ENCODE measurements around the gene ICAM4.

The ICAM4 gene

DNA sequence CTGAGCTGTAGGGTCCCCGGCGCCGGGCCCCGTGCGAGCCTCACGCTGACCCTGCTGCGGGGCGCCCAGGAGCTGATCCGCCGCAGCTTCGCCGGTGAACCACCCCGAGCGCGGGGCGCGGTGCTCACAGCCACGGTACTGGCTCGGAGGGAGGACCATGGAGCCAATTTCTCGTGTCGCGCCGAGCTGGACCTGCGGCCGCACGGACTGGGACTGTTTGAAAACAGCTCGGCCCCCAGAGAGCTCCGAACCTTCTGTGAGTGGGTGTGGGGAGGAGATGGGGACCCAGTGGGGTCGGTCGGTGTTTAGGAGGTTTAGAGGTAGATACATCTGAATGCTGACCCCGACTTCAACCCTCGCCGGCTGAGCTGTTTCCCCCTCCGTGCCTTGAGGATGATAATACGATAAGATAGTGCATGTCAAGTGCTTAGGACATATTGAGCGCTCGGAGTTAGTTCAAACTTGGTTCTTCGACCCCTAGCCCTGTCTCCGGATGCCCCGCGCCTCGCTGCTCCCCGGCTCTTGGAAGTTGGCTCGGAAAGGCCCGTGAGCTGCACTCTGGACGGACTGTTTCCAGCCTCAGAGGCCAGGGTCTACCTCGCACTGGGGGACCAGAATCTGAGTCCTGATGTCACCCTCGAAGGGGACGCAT is 4.9 kb downstream of the ICAM4 start:
- DNase-seq = no peak

DNA sequence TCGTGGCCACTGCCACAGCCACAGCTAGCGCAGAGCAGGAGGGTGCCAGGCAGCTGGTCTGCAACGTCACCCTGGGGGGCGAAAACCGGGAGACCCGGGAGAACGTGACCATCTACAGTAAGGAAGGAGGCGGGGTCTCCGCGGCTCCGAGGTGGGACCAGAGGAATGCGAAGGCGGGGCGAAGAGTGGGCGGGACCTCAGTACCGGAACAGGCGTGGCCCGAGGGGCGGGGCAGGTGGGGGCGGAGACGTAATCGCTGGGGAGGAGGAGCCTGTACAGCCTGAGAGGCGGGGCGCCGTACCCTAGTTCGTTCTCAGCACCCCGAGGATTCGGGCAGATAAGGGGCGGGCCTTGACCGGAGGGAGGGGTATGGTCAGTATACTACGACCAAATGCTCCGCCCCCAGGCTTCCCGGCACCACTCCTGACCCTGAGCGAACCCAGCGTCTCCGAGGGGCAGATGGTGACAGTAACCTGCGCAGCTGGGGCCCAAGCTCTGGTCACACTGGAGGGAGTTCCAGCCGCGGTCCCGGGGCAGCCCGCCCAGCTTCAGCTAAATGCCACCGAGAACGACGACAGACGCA is 5.5 kb downstream of the ICAM4 start:
- DNase-seq = peak; percentile 93 to 98 (median 97)

DNA sequence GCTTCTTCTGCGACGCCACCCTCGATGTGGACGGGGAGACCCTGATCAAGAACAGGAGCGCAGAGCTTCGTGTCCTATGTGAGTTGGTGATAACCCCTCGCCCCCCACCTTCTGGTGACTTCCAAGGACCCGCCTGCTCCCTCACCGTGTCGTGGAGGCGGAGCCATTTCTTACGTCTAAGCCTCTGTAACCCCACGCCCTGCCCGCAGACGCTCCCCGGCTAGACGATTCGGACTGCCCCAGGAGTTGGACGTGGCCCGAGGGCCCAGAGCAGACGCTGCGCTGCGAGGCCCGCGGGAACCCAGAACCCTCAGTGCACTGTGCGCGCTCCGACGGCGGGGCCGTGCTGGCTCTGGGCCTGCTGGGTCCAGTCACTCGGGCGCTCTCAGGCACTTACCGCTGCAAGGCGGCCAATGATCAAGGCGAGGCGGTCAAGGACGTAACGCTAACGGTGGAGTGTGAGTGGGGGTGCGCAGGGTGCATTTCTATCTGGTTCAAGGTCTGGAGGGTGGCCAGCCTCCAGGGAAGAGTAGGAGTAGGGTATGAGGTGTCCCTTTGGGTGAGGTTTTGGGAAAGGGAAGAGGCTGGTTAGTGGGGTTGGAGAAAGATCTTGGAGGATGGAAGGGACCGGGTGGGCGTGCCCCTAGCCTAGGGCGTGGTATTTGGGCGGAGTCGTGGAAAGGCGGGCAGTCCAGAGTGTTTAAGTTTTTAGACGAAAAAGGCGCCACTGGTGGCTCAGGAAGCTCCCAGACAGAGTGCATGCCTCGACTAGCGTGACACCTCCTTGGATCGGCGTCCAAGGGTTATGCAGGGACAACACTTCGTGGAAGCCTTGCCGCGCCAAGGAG is 6.3 kb downstream of the ICAM4 start:
- peak; percentile 37 to 57 (median 44) for DNase-seq

DNA sequence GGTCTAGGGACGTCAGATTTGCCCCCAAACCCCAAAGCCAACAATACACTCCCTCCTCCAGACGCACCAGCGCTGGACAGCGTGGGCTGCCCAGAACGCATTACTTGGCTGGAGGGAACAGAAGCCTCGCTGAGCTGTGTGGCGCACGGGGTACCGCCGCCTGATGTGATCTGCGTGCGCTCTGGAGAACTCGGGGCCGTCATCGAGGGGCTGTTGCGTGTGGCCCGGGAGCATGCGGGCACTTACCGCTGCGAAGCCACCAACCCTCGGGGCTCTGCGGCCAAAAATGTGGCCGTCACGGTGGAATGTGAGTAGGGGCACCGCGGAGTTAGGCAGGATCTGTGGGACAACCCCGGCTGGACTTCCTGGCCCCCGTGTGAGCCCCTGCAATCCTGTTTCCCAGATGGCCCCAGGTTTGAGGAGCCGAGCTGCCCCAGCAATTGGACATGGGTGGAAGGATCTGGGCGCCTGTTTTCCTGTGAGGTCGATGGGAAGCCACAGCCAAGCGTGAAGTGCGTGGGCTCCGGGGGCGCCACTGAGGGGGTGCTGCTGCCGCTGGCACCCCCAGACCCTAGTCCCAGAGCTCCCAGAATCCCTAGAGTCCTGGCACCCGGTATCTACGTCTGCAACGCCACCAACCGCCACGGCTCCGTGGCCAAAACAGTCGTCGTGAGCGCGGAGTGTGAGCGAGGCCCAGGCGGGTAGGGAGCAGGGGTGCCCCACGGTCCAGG is 7.0 kb downstream of the ICAM4 start:
- peak in 1 of 3 donors; percentile 17 for DNase-seq

DNA sequence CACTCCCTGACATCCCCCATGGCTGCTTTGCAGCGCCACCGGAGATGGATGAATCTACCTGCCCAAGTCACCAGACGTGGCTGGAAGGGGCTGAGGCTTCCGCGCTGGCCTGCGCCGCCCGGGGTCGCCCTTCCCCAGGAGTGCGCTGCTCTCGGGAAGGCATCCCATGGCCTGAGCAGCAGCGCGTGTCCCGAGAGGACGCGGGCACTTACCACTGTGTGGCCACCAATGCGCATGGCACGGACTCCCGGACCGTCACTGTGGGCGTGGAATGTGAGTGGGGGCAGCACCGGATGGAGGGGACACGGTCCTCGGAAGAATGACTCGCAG is 7.6 kb downstream of the ICAM4 start:
- peak; percentile 44 to 61 (median 61) for DNase-seq

DNA sequence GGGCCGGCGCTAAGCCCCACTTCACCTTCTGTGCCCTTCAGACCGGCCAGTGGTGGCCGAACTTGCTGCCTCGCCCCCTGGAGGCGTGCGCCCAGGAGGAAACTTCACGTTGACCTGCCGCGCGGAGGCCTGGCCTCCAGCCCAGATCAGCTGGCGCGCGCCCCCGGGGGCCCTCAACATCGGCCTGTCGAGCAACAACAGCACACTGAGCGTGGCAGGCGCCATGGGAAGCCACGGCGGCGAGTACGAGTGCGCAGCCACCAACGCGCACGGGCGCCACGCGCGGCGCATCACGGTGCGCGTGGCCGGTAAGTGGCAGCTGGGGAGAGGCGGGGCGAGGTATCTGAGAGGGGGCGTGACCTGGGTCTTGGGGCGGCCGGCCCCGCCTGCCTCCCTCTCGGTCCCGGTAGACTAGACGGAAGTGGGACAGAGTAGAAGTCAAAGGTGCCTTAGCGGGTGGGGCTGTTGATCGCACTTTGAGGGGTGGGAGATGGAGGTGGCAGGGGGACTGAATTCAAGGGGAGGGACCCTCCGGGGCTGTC is 8.6 kb downstream of the ICAM4 start:
- DNase-seq = peak; percentile 44 to 81 (median 53)

DNA sequence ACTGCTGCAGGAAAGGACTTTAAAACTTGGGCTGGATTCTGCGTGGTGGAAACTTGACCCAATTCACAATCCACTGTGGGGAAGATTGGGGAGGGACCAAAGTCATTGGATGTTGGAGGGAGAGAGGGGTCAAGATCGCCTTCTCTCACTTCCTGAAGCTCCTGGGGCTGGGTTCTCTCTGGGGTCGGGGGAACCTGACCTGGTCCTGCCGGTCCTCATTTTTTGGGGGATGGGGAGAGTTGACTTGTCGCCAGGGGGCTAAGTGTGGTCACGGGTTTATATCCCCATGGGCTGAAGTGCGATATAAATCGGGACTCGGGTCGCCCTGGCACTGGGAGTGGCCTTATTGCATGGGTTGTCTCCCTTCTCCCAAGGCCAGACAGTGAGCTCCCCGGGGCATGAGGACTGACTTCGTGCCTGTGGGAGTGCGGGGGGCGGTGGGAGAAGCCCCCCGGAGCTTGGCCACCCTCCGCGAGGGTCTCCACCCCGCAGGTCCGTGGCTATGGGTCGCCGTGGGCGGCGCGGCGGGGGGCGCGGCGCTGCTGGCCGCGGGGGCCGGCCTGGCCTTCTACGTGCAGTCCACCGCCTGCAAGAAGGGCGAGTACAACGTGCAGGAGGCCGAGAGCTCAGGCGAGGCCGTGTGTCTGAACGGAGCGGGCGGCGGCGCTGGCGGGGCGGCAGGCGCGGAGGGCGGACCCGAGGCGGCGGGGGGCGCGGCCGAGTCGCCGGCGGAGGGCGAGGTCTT is 9.3 kb downstream of the ICAM4 start:
- DNase-seq = no peak

DNA sequence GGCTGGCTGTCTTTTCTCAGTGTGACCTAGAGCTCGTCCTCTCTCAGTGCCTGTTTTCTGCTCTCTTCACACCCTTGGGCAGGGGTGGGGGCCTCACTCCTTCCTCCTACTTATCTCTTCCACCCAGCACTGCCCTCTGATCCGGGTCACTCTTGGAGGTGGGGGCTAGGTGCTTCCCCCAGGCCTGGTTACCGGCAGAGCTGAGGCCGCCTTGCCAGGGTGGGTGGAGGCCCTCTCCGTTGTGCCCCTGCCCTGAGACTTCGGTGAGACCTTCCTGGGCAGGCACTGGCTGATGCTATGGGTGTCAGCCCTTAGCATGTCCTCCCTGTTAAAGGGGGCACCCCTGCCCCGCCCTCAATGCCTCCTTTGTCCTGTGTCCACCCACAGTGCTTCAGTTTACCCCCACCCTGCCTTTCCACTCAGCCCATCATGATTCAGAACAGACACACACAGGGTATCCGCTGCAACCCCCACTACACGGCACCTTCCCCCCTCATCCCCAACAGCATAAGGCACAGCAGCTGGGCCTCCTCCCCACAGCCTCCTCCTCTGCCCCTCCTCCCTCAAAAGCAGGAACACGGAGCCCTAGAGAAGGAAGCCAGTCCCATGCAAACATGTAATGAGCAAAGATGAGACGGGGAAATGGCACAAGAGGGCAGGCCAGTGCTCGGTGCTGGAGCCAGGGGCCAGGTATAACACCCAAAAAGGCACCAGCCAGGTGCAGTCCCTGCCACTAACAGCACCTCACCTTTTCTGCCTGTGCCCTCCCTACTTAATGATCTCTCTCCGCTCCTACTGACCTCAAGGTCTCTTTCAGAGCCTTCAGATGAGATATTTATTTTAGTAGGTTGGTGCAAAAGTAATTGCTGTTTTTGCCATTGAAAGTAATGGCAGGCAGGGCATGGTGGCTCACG is 13.0 kb downstream of the ICAM4 start:
- peak; percentile 58 to 63 (median 62) for DNase-seq

DNA sequence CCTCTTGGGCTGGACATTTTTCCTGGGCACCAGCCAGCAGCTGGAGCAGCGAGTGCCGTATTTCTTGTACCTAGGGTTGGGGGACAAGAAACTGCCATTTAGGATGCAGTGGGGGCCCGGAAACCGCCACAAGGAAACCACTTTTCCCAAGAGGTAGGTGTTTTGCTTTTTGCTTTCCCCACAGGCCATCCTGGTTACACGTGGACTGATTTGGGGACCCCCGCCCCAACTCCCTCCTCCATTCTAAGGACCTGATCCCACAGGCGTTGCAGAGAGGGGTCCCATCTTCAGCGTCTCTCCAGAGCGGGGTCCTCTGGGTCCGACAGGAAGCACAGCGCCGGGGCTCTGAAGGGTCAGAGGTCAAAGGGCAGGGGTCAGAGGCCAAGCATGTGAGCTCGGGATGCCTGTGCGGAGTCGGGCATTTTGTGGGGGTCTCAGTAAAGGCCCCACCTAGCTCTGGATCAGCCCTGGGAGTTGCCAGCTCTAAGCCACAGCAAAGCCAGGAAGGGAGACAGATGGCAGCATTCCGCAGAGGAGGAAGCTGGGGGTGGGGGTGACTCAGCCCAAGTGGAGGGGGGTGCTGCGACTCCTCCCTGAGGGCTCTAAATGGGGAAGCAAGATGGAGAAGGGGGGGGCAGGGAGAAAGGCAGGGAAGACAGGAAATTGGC is 18.5 kb downstream of the ICAM4 start:
- DNase-seq = peak; percentile 87 to 94 (median 90)

DNA sequence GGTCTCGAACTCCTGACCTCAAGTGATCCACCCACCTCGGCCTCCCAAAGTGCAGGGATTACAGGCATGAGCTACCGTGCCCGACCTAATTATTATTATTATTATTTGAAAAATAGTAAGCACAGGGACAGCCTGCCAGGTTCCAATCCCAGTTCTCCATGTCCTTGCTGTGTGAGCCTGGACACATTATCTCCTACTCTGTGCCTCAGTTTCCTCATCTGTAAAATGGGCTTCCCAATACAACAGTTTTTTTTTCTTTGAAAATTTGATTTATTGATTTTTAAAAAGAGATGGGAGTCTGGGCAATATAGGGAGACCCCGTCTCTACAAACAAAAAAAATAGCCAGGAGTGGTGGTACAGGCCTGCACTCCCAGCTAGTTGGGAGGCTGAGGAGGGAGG is 19.6 kb downstream of the ICAM4 start:
- DNase-seq = no peak

DNA sequence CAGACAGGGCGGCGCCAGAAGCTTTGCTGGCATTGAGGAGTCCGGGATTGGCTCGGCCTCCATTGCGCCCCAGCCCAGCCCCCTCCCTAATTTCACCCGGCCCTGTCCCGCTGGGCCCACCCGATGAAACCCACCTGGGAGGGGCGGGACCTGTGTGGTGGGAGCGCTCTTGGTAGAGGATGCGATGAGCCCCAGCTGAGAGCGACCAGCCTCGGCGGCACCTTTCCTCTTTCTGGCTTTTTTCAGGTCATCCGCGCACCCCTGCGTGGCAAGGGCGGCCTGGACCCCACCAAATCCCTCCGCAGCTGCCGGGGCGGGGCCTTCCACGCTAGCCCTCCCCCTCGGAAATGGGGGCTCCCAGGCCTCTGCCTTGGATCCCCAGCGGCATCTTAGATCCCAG is 22.7 kb downstream of the ICAM4 start, which contains the start of gene ZGLP1:
Gene ZGLP1, minus strand, starts transcription at position 393 of the 400 bp plus-strand sequence.
- no peak for DNase-seq

DNA sequence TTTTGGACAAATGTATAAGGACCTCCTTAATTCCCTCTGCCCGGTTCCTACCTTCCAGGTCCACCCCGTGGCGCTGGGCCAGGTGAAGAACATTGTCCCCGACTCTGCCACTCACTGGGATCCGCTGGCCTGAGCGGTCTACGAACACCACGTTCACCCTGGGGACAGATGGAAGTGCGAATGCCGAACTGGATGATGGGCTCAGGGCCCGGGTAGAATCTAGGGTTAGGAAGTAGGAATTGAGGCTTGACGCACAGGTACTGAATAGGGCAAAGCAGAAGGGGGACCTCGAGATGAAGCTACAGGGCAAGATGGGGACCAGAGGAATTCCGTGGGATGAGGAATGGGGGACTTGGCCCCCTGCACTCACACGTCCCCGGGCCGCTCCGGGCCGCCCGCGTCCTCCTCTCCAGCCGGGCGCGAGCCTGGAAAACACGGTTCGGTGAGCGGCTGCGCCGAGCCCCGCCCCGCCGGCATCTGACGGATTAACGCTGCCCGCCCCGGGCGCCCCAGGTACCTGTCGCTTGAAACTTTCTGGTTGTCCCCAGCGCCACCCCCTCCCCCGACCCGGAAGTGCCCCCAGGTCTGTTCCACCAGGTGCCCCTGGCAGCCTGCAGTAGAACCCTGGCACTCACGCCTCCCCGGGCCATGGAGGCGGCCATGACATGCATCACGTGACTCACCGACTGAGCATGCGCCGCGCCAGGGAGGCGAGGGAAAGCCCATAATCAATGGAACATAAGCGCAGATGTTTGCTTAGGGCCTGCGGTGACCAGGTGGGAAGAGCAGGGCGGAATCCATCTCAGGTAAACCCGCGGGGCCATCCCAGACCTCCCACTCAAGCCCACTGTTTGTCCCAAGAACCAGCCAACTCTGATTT is 28.8 kb downstream of the ICAM4 start, which contains the start of gene FDX2:
Gene FDX2, minus strand, starts transcription at position 681 of the 880 bp plus-strand sequence. Its CDS starts 19 bp downstream, at position 662.
- peak; percentile 89 to 95 (median 92) for DNase-seq

DNA sequence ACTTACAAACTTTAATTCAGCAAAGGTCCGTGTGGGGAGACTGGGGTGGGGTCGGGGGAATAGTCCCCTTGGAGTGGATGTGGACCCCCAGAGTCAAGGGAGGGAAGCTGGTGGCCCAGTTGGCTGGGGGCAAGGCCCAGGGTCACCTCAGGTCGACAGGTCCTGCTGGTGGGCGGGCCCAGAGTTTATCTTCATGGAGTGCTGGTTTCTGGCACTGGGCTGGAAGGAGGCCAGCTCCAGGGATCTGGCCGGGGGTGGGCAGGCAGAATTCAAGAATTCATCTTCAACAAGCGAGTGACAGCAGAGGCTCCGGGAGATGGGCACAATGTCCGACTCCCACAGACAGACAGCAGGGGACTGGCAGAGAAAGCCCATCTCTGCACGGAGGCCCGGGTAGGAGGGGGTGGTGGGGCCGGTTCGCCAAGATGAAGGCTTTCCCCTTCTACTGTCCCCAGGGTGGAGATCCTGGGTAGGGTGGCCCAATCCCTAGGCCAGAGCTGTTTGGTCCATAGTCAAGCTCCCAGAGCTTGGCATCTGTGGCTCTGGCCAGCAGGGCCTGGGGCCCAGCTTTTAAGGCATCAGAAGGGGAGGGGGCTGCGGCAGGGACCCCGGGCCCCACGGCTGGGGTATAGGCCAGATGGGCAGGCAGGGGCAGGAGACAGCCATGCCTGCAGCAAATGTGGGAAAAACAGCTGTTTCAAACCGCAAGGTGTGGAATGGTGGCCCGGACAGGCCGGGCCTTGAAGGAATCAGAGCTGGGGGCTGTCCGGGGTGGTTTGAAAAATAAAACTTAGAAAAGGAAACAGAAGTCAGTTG is 29.7 kb downstream of the ICAM4 start:
- DNase-seq = no peak

DNA sequence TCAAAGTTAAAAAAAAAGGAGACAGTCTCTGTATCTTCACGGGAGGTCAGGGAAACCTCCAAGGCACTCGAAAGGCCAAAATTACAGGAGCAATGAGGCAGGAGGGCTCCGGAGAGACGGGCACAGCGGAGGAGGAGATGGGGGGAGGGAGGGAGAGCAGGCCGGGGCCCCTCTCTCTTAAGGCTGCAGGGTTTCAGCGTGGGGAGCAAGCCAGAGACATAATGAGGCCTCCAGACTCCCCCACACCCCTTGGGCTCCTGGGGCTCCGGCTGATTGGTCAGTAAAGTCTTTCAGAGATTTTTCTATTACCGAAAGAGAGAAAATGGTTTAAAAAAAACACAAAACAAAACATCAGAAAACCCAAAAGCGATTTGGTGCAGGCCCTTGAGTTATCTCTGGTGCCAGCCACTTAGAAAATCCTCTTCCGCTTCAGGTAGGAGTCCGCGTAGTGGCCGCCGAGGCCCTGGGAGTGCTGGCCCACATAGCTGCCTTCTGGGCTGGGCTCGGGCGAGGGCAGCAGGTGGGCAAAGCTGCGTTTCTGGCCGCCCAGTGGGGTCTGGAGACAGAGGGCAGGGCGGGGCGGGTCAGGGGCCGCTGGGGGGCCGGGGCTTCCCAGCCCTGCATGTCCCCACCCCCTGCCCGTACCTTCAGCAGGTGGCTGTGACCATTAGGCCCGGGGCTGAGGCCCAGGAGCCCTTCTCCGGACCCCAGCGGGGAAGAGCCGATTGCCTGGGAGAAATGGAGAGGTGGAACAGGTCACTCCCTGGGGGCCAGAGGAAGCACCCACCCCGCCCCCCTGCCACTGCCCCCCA is 30.5 kb downstream of the ICAM4 start:
- DNase-seq = no peak

DNA sequence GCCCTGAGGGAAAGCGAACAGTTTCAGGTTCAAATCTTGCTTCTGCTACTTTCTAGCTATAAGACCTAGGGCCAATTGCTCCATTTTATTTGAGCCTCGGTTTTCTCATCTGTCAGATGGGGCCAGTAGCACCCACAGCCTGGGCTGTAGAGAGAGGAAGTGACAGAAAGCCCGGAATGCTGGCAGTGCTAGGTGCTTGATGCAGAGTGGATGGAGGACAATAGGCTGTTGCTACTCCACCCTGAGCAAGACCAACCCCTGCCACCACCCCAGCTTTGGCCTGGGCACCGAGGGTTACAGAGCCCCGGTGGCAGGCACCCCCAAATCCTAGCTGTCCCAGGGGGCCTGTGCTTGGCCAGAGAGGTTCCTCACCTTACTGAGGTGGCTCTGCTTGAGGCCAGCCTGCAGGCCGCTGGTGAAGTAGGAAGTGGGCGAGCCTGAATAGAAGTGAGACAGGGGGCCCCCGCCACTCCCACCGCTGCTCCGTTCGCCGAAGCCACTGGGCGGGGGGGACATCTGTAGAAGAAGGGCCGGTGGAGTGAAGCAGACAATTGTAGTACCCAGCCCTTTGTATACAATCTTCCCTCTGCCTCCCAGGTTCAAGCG is 31.2 kb downstream of the ICAM4 start:
- no peak for DNase-seq

DNA sequence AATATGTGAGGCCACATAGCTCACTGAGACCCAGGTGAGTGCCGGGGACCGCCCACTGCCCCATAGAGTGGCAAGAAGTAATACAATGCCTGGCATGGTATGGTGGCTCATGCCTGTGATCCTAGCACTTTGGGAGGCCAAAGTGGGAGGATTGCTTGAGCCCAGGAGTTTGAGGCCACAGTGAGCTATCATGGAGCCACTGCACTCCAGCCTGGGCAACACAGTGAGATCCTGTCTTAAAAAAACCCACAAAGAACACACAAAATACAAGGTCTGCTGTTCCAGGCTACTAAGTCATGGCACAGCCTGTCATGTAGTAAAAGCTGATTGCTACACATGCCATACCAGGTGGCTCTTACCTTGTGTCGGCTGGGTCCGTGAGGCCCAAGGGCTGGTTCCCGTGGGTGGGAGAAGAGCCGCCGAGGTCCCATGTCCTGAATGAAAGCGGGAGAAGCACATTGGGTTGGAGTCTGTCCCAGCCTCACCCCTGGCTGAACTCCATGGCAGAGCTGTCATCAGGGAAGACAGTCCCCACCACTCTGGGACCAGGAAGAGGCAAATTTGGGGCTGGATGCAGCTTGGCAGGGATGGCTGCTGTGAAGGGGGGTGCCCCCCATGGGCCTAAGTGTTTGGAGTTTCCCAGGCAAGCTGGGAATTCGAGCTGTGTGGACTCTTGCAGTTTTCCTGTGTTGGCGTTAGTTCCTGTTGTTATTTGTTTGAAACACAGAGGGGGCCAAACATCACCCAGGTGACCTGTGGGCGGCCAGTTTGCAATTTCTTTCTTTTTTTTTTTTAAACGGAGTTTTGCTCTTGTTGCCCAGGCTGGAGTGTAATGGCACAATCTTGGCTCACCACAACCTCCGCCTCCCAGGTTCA is 32.3 kb downstream of the ICAM4 start:
- peak; percentile 28 to 50 (median 45) for DNase-seq
